Stomach smooth muscle (tissue), 2 donors: ENCODE measurements around the gene MPPED2.

ENCODE experiments used
- H3K27ac ChIP-seq: one replicate; pipeline ENCODE4 v1.7.0; 2013; ENCODE audit warnings: mild to moderate bottlenecking, low read length, inconsistent platforms
- H3K27me3 ChIP-seq, 2 donors: one replicate each; pipeline ENCODE4 v1.7.0; 2013; ENCODE audit warnings: low read length in 2 of 2; ENCODE audit not compliant: insufficient read depth in 2 of 2, control insufficient read depth in 1 of 2
- H3K36me3 ChIP-seq, 2 donors: one replicate each; pipeline ENCODE4 v1.7.0; 2013; ENCODE audit warnings: low read length in 2 of 2; ENCODE audit not compliant: control insufficient read depth in 2 of 2, insufficient read depth in 2 of 2
- H3K4me1 ChIP-seq: one replicate; pipeline ENCODE4 v1.7.0; 2013; ENCODE audit warnings: low read length; ENCODE audit not compliant: control insufficient read depth, insufficient read depth
- H3K4me3 ChIP-seq, 2 donors: one replicate each; pipeline ENCODE4 v1.7.0; 2013; ENCODE audit warnings: low read length in 2 of 2
- H3K9ac ChIP-seq, 2 donors: one replicate each; pipeline ENCODE4 v1.7.0; 2013; ENCODE audit warnings: low read length in 2 of 2, mild to moderate bottlenecking in 1 of 2
- H3K9me3 ChIP-seq, 2 donors: one replicate each; pipeline ENCODE4 v1.7.0; 2013; ENCODE audit warnings: low read length in 2 of 2; ENCODE audit not compliant: control insufficient read depth in 2 of 2
- donor health status: healthy.
- donor health status: Pancreatic carcinoma.

The MPPED2 gene

DNA sequence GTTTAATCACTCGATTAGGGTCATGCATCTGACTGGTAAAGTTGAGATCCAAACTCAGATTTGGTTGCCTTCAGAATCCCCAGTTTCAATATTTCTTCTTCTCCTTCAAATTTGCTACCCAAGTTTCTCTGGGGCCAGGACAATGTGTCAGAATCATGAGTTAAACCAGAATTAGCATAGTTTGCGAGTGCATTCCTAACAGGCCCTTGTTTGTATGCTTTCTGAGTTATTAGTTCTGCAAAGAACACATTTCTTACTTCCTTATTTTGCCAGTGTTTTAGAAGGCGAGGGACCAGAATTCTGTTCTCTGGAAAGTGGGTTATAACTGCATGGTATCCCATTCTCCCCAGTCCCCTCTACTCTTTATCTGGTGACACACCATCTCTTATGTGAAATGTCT lies 151.3 kb downstream of the MPPED2 start:
- Histone ChIP-seq H3K9ac (no peak overlapping the region), H3K9me3 (no peaks in the 10 kb centered on the region), H3K36me3 (no peaks in the 10 kb centered on the region), H3K4me1 (peaks cover 19% of the 10 kb centered on the region), H3K4me3 (no peak overlapping the region), H3K27me3 (no peaks in the 10 kb centered on the region), H3K27ac (no peak overlapping the region)

DNA sequence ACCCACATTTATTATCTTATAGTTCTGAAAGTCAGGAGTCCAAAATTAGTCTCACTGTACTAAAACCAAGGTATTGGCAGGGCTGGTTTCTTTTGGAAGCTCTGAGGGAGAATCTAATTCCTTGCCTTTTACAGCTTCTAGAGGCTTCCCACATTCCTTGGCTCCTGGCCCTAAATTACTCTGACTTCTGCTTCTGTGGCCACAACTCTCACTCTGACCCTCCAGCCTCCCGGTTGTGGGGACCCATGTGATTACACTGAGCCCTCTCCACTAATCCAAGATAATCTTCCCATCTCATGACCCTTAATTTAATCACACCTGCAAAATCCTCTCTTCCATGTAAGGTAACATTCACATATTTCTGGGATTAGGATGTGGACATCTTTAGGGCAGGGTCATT lies 152.3 kb downstream of the MPPED2 start:
- Histone ChIP-seq H3K27me3 (no peaks in the 10 kb centered on the region), H3K4me1 (peaks cover 19% of the 10 kb centered on the region), H3K27ac (no peak overlapping the region), H3K9me3 (no peaks in the 10 kb centered on the region), H3K9ac (no peak overlapping the region), H3K36me3 (no peaks in the 10 kb centered on the region), H3K4me3 (no peak overlapping the region)

DNA sequence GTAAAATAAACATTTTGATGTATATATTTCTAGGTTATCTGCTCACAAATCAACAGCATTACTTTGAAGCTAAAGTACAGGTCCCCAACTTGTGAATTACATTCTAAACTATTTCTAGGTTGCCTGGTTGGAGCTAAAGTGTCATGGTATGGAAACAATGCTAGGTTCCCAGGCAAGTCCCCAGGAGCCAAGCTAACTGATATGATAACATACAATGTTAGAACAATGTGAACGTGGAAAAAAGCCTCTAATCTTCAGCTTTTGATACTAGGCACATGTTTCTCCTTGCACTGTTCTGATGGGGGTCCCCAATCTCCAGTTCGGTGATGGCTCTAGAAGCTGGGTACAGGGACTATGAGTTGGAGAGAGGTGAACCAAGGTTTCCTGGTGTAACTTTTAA lies 153.4 kb downstream of the MPPED2 start:
- H3K27ac ChIP-seq, result no peak overlapping the region
- peaks cover 19% of the 10 kb centered on the region for H3K4me1 ChIP-seq
- no peaks in the 10 kb centered on the region for H3K9me3 ChIP-seq
- no peak overlapping the region for H3K9ac ChIP-seq
- H3K27me3 ChIP-seq, result no peaks in the 10 kb centered on the region
- no peak overlapping the region for H3K4me3 ChIP-seq
- H3K36me3 ChIP-seq, result no peaks in the 10 kb centered on the region

DNA sequence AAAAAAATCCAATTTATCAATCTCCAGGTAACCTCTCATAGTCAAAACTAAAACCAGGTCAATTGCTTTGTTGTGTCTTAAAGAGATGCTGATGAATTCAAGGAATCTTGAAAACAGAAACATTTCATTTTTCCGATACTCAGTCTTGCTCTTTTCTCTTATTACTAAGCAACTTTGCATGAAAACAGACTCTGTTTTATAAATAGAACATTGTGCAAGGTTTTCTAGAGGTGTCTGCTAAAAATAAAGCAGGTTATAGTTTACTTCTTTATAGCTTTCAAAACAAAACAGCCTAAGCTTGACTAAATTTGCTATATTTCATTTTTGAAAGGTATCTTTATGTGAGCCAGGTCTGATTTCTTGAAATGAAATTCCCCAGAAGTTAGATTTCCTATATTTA lies 154.0 kb downstream of the MPPED2 start:
- Histone ChIP-seq H3K27me3 (no peaks in the 10 kb centered on the region), H3K4me3 (no peak overlapping the region), H3K27ac (no peak overlapping the region), H3K36me3 (no peaks in the 10 kb centered on the region), H3K9me3 (no peaks in the 10 kb centered on the region), H3K4me1 (peaks cover 19% of the 10 kb centered on the region), H3K9ac (no peak overlapping the region)

DNA sequence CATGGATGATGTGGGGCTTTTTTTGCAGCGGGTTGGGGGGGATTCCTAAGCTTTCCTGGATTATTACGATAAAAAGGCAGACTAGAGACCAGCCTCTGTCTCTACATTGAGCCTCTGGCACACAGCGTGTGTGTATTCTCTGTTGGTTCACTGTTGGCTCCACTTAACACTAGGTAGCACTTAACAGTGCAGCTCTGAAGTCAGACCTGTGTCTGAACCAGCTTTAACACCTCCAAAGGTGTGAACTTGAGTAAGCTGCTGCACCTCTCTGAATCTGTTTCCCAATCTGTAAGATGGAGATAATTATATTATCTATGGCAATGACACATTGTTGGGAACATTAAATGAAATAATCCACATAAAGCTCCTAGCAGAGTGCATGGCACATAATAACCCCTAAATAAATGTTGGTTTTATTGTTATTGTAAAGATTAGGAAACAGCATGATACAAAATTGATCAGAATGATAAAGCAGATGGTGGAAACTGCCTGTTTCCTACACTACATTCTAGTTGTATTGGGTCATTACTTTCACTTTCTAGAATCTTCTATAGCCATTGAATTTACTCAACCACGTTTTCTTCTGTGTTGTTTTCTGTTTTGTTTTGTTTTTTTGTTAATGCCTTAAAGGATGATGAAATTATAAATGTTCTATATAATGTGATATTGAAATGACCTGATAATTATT lies 154.9 kb downstream of the MPPED2 start:
- Histone ChIP-seq H3K9me3 (no peaks in the 10 kb centered on the region), H3K9ac (no peak overlapping the region), H3K27me3 (no peaks in the 10 kb centered on the region), H3K27ac (no peak overlapping the region), H3K4me1 (peaks cover 19% of the 10 kb centered on the region), H3K36me3 (no peaks in the 10 kb centered on the region), H3K4me3 (no peak overlapping the region)

DNA sequence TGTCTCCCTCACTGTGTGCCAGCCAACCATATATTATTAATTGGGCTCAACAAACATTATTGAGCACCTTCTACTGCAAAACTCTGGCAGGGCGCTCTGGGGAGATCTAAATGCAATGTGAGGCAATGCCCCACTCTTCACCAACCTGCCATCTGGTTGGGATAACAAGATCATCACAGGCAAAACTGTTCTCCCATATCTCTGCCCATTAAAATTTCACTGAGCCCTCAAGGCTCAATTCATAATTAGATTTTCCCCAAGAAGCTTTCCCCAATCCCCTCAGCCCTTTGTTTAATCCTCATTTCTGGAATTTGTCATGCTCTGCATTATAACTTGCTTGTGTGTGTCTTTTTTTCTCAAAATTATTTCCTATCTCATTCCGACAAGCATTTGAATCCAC lies 156.6 kb downstream of the MPPED2 start:
- H3K4me1 ChIP-seq, result peaks cover 13% of the 10 kb centered on the region
- H3K9ac ChIP-seq, result no peak overlapping the region
- no peaks in the 10 kb centered on the region for H3K9me3 ChIP-seq
- H3K27me3 ChIP-seq, result no peaks in the 10 kb centered on the region
- no peaks in the 10 kb centered on the region for H3K36me3 ChIP-seq
- no peak overlapping the region for H3K27ac ChIP-seq
- H3K4me3 ChIP-seq, result no peak overlapping the region

DNA sequence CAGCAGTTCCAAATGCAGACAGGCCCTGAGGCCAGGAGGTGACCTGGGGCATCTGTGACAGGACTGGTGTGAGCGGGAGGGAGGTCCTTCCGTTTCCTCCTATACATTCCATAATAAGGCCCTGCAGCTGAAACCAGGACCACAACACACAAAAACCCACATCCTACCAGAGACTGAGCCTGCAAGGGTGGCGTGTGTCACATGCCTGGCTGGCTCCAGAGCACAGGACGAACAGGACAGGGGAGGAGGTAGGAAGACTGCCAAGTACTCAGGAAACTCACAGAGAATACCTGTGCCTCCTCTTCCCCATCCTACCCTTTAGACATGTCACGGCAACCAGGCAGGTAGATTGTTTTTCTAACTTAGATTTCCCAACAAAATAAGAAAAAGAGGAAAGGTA lies 159.4 kb downstream of the MPPED2 start:
- Histone ChIP-seq H3K4me3 (no peak overlapping the region), H3K9ac (no peak overlapping the region), H3K27me3 (no peaks in the 10 kb centered on the region), H3K4me1 (peaks cover 9% of the 10 kb centered on the region), H3K9me3 (no peaks in the 10 kb centered on the region), H3K27ac (no peak overlapping the region), H3K36me3 (no peaks in the 10 kb centered on the region)

DNA sequence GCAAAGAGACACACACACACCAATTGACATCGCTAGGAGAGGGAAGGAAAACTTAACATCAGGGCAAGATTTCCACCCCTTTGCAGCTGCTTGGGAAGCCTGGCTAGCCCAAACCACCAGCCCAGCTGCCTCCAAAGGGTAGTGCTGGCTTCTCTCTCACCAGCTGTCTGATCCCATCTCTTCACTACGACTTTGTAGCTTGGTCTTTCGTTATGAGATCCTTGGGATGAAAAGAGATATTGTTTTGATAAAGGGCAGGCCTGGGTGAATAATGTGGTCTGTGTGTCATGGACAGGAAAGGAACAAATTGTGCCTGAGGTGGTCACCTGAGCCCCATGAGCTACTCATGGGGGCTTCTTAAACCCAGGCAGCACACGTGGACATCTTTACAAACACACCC lies 161.3 kb downstream of the MPPED2 start:
- Histone ChIP-seq H3K9me3 (no peaks in the 10 kb centered on the region), H3K9ac (no peak overlapping the region), H3K4me3 (no peak overlapping the region), H3K27ac (no peak overlapping the region), H3K27me3 (no peaks in the 10 kb centered on the region), H3K4me1 (peaks cover 8% of the 10 kb centered on the region), H3K36me3 (no peaks in the 10 kb centered on the region)

DNA sequence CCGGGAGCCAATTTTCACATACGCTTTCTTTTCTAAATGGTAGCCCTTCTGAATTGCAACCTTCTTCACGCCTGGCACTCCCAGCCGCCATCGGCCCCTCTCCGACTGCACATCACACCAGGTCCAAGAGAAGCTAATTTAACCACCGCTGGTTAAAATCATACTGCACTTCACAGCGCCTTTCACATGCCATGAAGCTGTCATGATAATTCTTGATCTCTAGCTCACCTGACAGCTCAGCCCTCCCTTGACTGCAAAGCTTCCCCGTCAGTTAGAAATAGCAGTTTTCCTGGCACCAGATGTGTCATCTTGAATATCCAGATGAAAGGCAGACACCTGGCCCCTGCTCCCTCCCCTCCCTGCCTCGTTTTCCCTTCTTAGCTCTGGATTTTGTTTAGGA lies 161.8 kb downstream of the MPPED2 start:
- H3K9me3 ChIP-seq, result no peaks in the 10 kb centered on the region
- no peaks in the 10 kb centered on the region for H3K36me3 ChIP-seq
- H3K27ac ChIP-seq, result no peak overlapping the region
- no peaks in the 10 kb centered on the region for H3K27me3 ChIP-seq
- no peak overlapping the region for H3K9ac ChIP-seq
- peaks cover 8% of the 10 kb centered on the region for H3K4me1 ChIP-seq
- no peak overlapping the region for H3K4me3 ChIP-seq

DNA sequence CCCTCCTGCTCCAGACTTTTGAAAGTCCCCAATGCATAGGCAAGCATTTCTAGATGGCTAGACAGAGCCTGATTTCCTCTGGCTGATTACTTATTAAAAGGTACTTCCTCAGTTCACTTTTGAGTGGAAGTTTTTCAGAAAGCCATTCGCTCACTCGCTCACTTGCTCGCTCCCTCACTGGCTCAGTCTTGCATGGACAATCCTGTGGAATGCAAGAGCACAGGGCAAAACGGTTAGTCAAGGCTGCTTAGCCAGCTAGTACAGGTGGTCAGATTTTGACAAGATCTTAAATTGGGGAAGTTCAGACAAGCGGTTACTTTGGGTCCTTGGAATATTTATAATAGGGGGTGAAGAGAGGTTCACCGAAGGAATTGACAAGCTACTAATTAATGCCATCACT lies 162.3 kb downstream of the MPPED2 start:
- Histone ChIP-seq H3K4me1 (peaks cover 8% of the 10 kb centered on the region), H3K27me3 (no peaks in the 10 kb centered on the region), H3K9me3 (no peaks in the 10 kb centered on the region), H3K9ac (no peak overlapping the region), H3K4me3 (no peak overlapping the region), H3K27ac (no peak overlapping the region), H3K36me3 (no peaks in the 10 kb centered on the region)

DNA sequence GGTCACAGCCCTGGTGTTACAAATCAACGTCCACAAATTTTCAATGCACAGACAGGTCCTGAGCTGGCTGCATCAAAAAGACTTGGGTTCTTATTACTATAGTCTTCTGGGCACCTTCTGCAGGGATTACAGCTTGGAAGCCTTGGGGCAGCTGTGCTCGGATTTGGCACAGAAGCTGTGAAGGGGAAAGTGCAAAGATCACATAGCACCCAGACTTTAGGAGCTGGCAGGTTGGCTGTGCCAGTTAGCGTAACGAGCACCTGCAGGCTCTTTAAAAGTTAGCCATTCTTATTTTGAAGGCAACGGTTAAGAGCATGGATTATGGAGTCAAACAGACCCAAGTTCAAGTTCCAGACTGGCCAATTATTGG lies 162.9 kb downstream of the MPPED2 start:
- no peaks in the 10 kb centered on the region for H3K36me3 ChIP-seq
- H3K9me3 ChIP-seq, result no peaks in the 10 kb centered on the region
- H3K27me3 ChIP-seq, result no peaks in the 10 kb centered on the region
- peaks cover 8% of the 10 kb centered on the region for H3K4me1 ChIP-seq
- H3K27ac ChIP-seq, result no peak overlapping the region
- no peak overlapping the region for H3K9ac ChIP-seq
- no peak overlapping the region for H3K4me3 ChIP-seq
